Measurements from ENCODE around the gene HDHD5. TPM values are rescaled to one million over a fixed set of nuclear protein-coding genes. Genes with fewer than 3 reads are reported as not detected.

HDHD5 gene
- total RNA-seq, 1 donor from 2014 or later = 27.6 TPM

- no peaks in the 10 kb centered on the region for H3K27me3 Mint-ChIP-seq (ENCODE audit: low read depth, unreplicated experiment)
- Histone ChIP-seq H3K4me1 (ENCODE audit: insufficient read depth, low read length) (peaks cover 11% of the 10 kb centered on the region), H3K27ac (ENCODE audit: low read depth, low read length) (no peak overlapping the region), H4K20me1 (ENCODE audit: insufficient read depth, low read length) (peaks cover 48% of the 10 kb centered on the region), H2AFZ (ENCODE audit: low read depth, low read length) (no peak overlapping the region), H3K4me2 (ENCODE audit: low read length) (no peak overlapping the region), H3K9me3 (ENCODE audit: insufficient read depth, low read depth, low read length) (no peaks in the 10 kb centered on the region), H3K4me3 (ENCODE audit: insufficient read depth, low read depth, low read length) (no peak overlapping the region), H3K27me3 (ENCODE audit: insufficient read depth, low read length) (no peaks in the 10 kb centered on the region), H3K36me3 (ENCODE audit: insufficient read depth, low read length) (no peaks in the 10 kb centered on the region), H3K9ac (ENCODE audit: low read length) (no peak overlapping the region), H3K79me2 (ENCODE audit: insufficient read depth, low read length) (peaks cover 63% of the 10 kb centered on the region)
- TF ChIP-seq CTCF (IDR thresholded peaks at IDR 0.05; ENCODE audit: insufficient read depth, low read depth, low read length) = no peak
- no peak for TF ChIP-seq EZH2 (IDR thresholded peaks at IDR 0.05; ENCODE audit: insufficient read depth, low read length)
- FAIRE-seq = no peak
- H3K4me1 Mint-ChIP-seq (ENCODE audit: low read depth, unreplicated experiment) = peaks cover 8% of the 10 kb centered on the region
- no peak overlapping the region for H3K4me3 Mint-ChIP-seq (ENCODE audit: unreplicated experiment)
- no peak for DNase-seq (ENCODE audit: low read depth)
- H3K27ac Mint-ChIP-seq (ENCODE audit: unreplicated experiment) = no peak overlapping the region
- H3K9me3 Mint-ChIP-seq (ENCODE audit: unreplicated experiment) = no peaks in the 10 kb centered on the region
- H3K36me3 Mint-ChIP-seq (ENCODE audit: low read depth, unreplicated experiment) = peaks cover 8% of the 10 kb centered on the region
Measured at GRCh38 chr22:17155941-17156340, 3.1 kb downstream of the HDHD5 start.

- Histone ChIP-seq H3K36me3 (ENCODE audit: insufficient read depth, low read length) (no peaks in the 10 kb centered on the region), H3K79me2 (ENCODE audit: insufficient read depth, low read length) (peaks cover 80% of the 10 kb centered on the region), H2AFZ (ENCODE audit: low read depth, low read length) (no peak overlapping the region), H3K9ac (ENCODE audit: low read length) (no peak overlapping the region), H3K4me2 (ENCODE audit: low read length) (no peak overlapping the region), H3K27me3 (ENCODE audit: insufficient read depth, low read length) (no peaks in the 10 kb centered on the region), H4K20me1 (ENCODE audit: insufficient read depth, low read length) (peaks cover 73% of the 10 kb centered on the region), H3K9me3 (ENCODE audit: insufficient read depth, low read depth, low read length) (no peaks in the 10 kb centered on the region), H3K4me1 (ENCODE audit: insufficient read depth, low read length) (peaks cover 1% of the 10 kb centered on the region), H3K27ac (ENCODE audit: low read depth, low read length) (no peak overlapping the region), H3K4me3 (ENCODE audit: insufficient read depth, low read depth, low read length) (no peak overlapping the region)
- FAIRE-seq (no peak), DNase-seq (ENCODE audit: low read depth) (no peak)
- H3K4me1 Mint-ChIP-seq (ENCODE audit: low read depth, unreplicated experiment) = peaks cover 6% of the 10 kb centered on the region
- H3K27me3 Mint-ChIP-seq (ENCODE audit: low read depth, unreplicated experiment) = no peaks in the 10 kb centered on the region
- H3K4me3 Mint-ChIP-seq (ENCODE audit: unreplicated experiment) = no peak overlapping the region
- peaks cover 8% of the 10 kb centered on the region for H3K36me3 Mint-ChIP-seq (ENCODE audit: low read depth, unreplicated experiment)
- H3K27ac Mint-ChIP-seq (ENCODE audit: unreplicated experiment) = no peak overlapping the region
- H3K9me3 Mint-ChIP-seq (ENCODE audit: unreplicated experiment) = no peaks in the 10 kb centered on the region
- TF ChIP-seq CTCF (IDR thresholded peaks at IDR 0.05; ENCODE audit: insufficient read depth, low read depth, low read length) (no peak), EZH2 (IDR thresholded peaks at IDR 0.05; ENCODE audit: insufficient read depth, low read length) (no peak)
Measured at GRCh38 chr22:17152971-17153370, 6.1 kb downstream of the HDHD5 start.

GRCh38 chr22:17152340-17152739 lies 6.7 kb downstream of the HDHD5 start:
- H4K20me1 ChIP-seq (ENCODE audit: insufficient read depth, low read length) = peaks cover 73% of the 10 kb centered on the region
- no peaks in the 10 kb centered on the region for H3K4me1 ChIP-seq (ENCODE audit: insufficient read depth, low read length)
- H3K27me3 ChIP-seq (ENCODE audit: insufficient read depth, low read length) = no peaks in the 10 kb centered on the region
- no peak overlapping the region for H3K27ac Mint-ChIP-seq (ENCODE audit: unreplicated experiment)
- H3K9me3 ChIP-seq (ENCODE audit: insufficient read depth, low read depth, low read length) = no peaks in the 10 kb centered on the region
- no peak overlapping the region for H3K4me3 ChIP-seq (ENCODE audit: insufficient read depth, low read depth, low read length)
- no peak overlapping the region for H3K27ac ChIP-seq (ENCODE audit: low read depth, low read length)
- no peak for FAIRE-seq
- no peak overlapping the region for H2AFZ ChIP-seq (ENCODE audit: low read depth, low read length)
- no peak overlapping the region for H3K4me3 Mint-ChIP-seq (ENCODE audit: unreplicated experiment)
- H3K9me3 Mint-ChIP-seq (ENCODE audit: unreplicated experiment) = peaks cover 2% of the 10 kb centered on the region
- DNase-seq (ENCODE audit: low read depth) = no peak
- H3K4me2 ChIP-seq (ENCODE audit: low read length) = no peak overlapping the region
- H3K79me2 ChIP-seq (ENCODE audit: insufficient read depth, low read length) = peaks cover 75% of the 10 kb centered on the region
- no peak for TF ChIP-seq EZH2 (IDR thresholded peaks at IDR 0.05; ENCODE audit: insufficient read depth, low read length)
- no peak for TF ChIP-seq CTCF (IDR thresholded peaks at IDR 0.05; ENCODE audit: insufficient read depth, low read depth, low read length)
- H3K27me3 Mint-ChIP-seq (ENCODE audit: low read depth, unreplicated experiment) = no peaks in the 10 kb centered on the region
- H3K9ac ChIP-seq (ENCODE audit: low read length) = no peak overlapping the region
- H3K36me3 ChIP-seq (ENCODE audit: insufficient read depth, low read length) = no peaks in the 10 kb centered on the region
- H3K4me1 Mint-ChIP-seq (ENCODE audit: low read depth, unreplicated experiment) = peaks cover 6% of the 10 kb centered on the region
- H3K36me3 Mint-ChIP-seq (ENCODE audit: low read depth, unreplicated experiment) = peaks cover 8% of the 10 kb centered on the region
